DMS79 (cell line): ENCODE measurements around the gene FOXP1.

Experiments used
- DNase-seq: peaks from one replicate; lab custom pipeline; 2025; lab: John Stamatoyannopoulos, UW

The FOXP1 gene

GRCh38 chr3:71307991-71308697 is 275.4 kb downstream of the FOXP1 start:
- no peak for DNase-seq

- no peak for DNase-seq
Observed at GRCh38 chr3:71305231-71306206, 278.0 kb downstream of the FOXP1 start.

- DNase-seq = no peak
Observed at GRCh38 chr3:71304684-71305083, 278.8 kb downstream of the FOXP1 start.

GRCh38 chr3:71304247-71304646 is 279.3 kb downstream of the FOXP1 start:
- DNase-seq = no peak

GRCh38 chr3:71303627-71304200 is 279.8 kb downstream of the FOXP1 start:
- no peak for DNase-seq

- DNase-seq = no peak
Observed at GRCh38 chr3:71302604-71303003, 280.9 kb downstream of the FOXP1 start.

GRCh38 chr3:71300951-71301393 is 282.6 kb downstream of the FOXP1 start:
- no peak for DNase-seq

- no peak for DNase-seq
Observed at GRCh38 chr3:71299160-71299559, 284.4 kb downstream of the FOXP1 start.

- no peak for DNase-seq
Observed at GRCh38 chr3:71294919-71295318, 288.6 kb downstream of the FOXP1 start.

- no peak for DNase-seq
Observed at GRCh38 chr3:71290301-71290700, 293.2 kb downstream of the FOXP1 start.

GRCh38 chr3:71288269-71288930 is 295.1 kb downstream of the FOXP1 start:
- DNase-seq = no peak

- no peak for DNase-seq
Observed at GRCh38 chr3:71285086-71285485, 298.4 kb downstream of the FOXP1 start.

GRCh38 chr3:71282976-71283375 is 300.6 kb downstream of the FOXP1 start:
- no peak for DNase-seq

GRCh38 chr3:71281280-71281679 is 302.2 kb downstream of the FOXP1 start:
- DNase-seq = no peak

- DNase-seq = no peak
Observed at GRCh38 chr3:71277341-71277740, 306.2 kb downstream of the FOXP1 start.

GRCh38 chr3:71276531-71276930 is 307.0 kb downstream of the FOXP1 start:
- no peak for DNase-seq

- DNase-seq = no peak
Observed at GRCh38 chr3:71273453-71273852, 310.1 kb downstream of the FOXP1 start.

- no peak for DNase-seq
Observed at GRCh38 chr3:71271596-71271995, 311.9 kb downstream of the FOXP1 start.

GRCh38 chr3:71269906-71270305 is 313.6 kb downstream of the FOXP1 start:
- DNase-seq = no peak

- no peak for DNase-seq
Observed at GRCh38 chr3:71268462-71268999, 315.0 kb downstream of the FOXP1 start.

- DNase-seq = no peak
Observed at GRCh38 chr3:71266875-71267274, 316.7 kb downstream of the FOXP1 start.

- DNase-seq = no peak
Observed at GRCh38 chr3:71265365-71265915, 318.1 kb downstream of the FOXP1 start.
